ENCODE results near the gene CAPZA2. TPM values are rescaled to one million over a fixed set of nuclear protein-coding genes. Genes with fewer than 3 reads are reported as not detected.
A peak's percentile ranks its signal among the peaks of the same experiment; 100 is the strongest.

The CAPZA2 gene
- polyA plus RNA-seq, 1 experiment, result 47.4 TPM

GRCh38 chr7:116951366-116952292, 89.2 kb downstream of the CAPZA2 start:
- ChIA-PET POLR2A (no interaction called here), CTCF (no interaction called here)
- H3K36me3 ChIP-seq (ENCODE audit: control insufficient read depth, insufficient read depth, low read length), result no peaks in the 10 kb centered on the region
- no peak for TF ChIP-seq CTCF (IDR thresholded peaks at IDR 0.05; ENCODE audit: insufficient read depth, low read depth, low read length)
- no peak overlapping the region for H3K4me3 ChIP-seq (ENCODE audit: low read depth, low read length)
- no peaks in the 10 kb centered on the region for H3K27me3 ChIP-seq (ENCODE audit: control insufficient read depth, insufficient read depth, low read length)
- DNase-seq (ENCODE audit: low read depth), result no peak

GRCh38 chr7:116952635-116953371, 90.4 kb downstream of the CAPZA2 start:
- TF ChIP-seq CTCF (IDR thresholded peaks at IDR 0.05; ENCODE audit: insufficient read depth, low read depth, low read length), result no peak
- no peaks in the 10 kb centered on the region for H3K27me3 ChIP-seq (ENCODE audit: control insufficient read depth, insufficient read depth, low read length)
- peak overlapping the region; percentile 80 for H3K4me3 ChIP-seq (ENCODE audit: low read depth, low read length)
- DNase-seq (ENCODE audit: low read depth), result no peak
- ChIA-PET POLR2A (no interaction called here), CTCF (interaction anchor here (1.0 to 2.4 kb wide), 2 partner anchors 169 to 175 kb away, joined by 3 to 6 read pairs; no protein-coding TSS in a partner anchor)
- no peaks in the 10 kb centered on the region for H3K36me3 ChIP-seq (ENCODE audit: control insufficient read depth, insufficient read depth, low read length)

- Histone ChIP-seq H3K27me3 (ENCODE audit: control insufficient read depth, insufficient read depth, low read length) (no peaks in the 10 kb centered on the region), H3K36me3 (ENCODE audit: control insufficient read depth, insufficient read depth, low read length) (no peaks in the 10 kb centered on the region), H3K4me3 (ENCODE audit: low read depth, low read length) (peak within 1 kb of the TSS; percentile 80)
- no peak for TF ChIP-seq CTCF (IDR thresholded peaks at IDR 0.05; ENCODE audit: insufficient read depth, low read depth, low read length)
- DNase-seq (ENCODE audit: low read depth), result peak; percentile 14
- POLR2A ChIA-PET, result interaction anchor here (0.6 kb wide), 2 partner anchors 61 to 404 kb away, joined by 3 to 7 read pairs; no protein-coding TSS in a partner anchor
- CTCF ChIA-PET, result interaction anchor here (0.5 to 2.4 kb wide), 5 partner anchors 23 to 174 kb away, joined by 3 to 6 read pairs (median 4); no protein-coding TSS in a partner anchor
These were observed 91.1 kb downstream of the CAPZA2 start, which contains the start of gene ST7 for GRCh38 chr7:116953372-116953905. TSS of gene ST7 (plus strand) at chr7:116953501. CDS start at chr7:116953541, 40 bp downstream.

GRCh38 chr7:116953906-116954838, 91.8 kb downstream of the CAPZA2 start:
- DNase-seq (ENCODE audit: low read depth), result peak; percentile 51
- no peaks in the 10 kb centered on the region for H3K27me3 ChIP-seq (ENCODE audit: control insufficient read depth, insufficient read depth, low read length)
- H3K36me3 ChIP-seq (ENCODE audit: control insufficient read depth, insufficient read depth, low read length), result no peaks in the 10 kb centered on the region
- ChIA-PET CTCF (interaction anchor here (0.5 to 2.4 kb wide), 9 partner anchors 17 to 174 kb away, joined by 3 to 6 read pairs (median 3); no protein-coding TSS in a partner anchor), POLR2A (interaction anchor here (0.6 to 0.7 kb wide), 3 partner anchors 62 to 625 kb away, joined by 3 to 7 read pairs (median 3); no protein-coding TSS in a partner anchor)
- 0 out of 2 replicates have a peak, but pooled peaks have one; percentile 2 for TF ChIP-seq CTCF (IDR thresholded peaks at IDR 0.05; ENCODE audit: insufficient read depth, low read depth, low read length)
- H3K4me3 ChIP-seq (ENCODE audit: low read depth, low read length), result peak overlapping the region; percentile 80

Measured in BJ (cell line).